ENCODE measurements around the gene NFAM1.

GRCh38 chr22:42446151-42446550, 13.9 kb upstream of the NFAM1 start:
- no peak for TF ChIP-seq CTCF (IDR thresholded peaks at IDR 0.05)
- no peak for TF ChIP-seq ZFX (IDR thresholded peaks at IDR 0.05; ENCODE audit: borderline replicate concordance)

Data from 22Rv1 (cell line).